Heart right ventricle (tissue), 16 donors: ENCODE data around the gene NAALADL2. TPM values are rescaled to one million over a fixed set of nuclear protein-coding genes. Genes with fewer than 3 reads are reported as not detected.

Source experiments
- ATAC-seq, 8 donors: fragments of 200-7000 bp; cut with Tn5 transposase; one replicate each; pipeline ENCODE4 v1.9.1; 2020; ENCODE audit warnings: mild to moderate bottlenecking in 8 of 8, moderate library complexity in 8 of 8, moderate number of reproducible peaks in 1 of 8
- DNase-seq, 2 donors: peaks; one replicate each; pipeline ENCODE4 v3.0.0-alpha.2; 2020
- H3K27ac ChIP-seq, 10 donors: fragments of 200-600 bp; sonication (generic) in 2 of 10; one replicate each; pipeline versions ENCODE4 v1.5.0 to v1.8.0; 2020 to 2022; ENCODE audit warnings: mild to moderate bottlenecking in 3 of 10
- H3K27me3 ChIP-seq, 7 donors: fragments of 200-600 bp; one replicate each; pipeline ENCODE4 v1.8.0; 2021 to 2022; ENCODE audit warnings: mild to moderate bottlenecking in 2 of 7
- H3K36me3 ChIP-seq, 9 donors: fragments of 200-600 bp; sonication (generic) in 1 of 9; one replicate each; pipeline versions ENCODE4 v1.5.0 to v1.8.0; 2020 to 2022; ENCODE audit warnings: mild to moderate bottlenecking in 2 of 9
- H3K4me1 ChIP-seq, 9 donors: fragments of 200-600 bp; sonication (generic) in 1 of 9; one replicate each; pipeline versions ENCODE4 v1.5.0 to v1.8.0; 2020 to 2022; ENCODE audit warnings: mild to moderate bottlenecking in 4 of 9
- H3K4me3 ChIP-seq, 10 donors: fragments of 200-600 bp; sonication (generic) in 2 of 10; one replicate each; pipeline versions ENCODE4 v1.5.0 to v1.8.0; 2020 to 2022; ENCODE audit warnings: mild to moderate bottlenecking in 7 of 10, moderate library complexity in 2 of 10
- H3K9me3 ChIP-seq, 11 donors: fragments of 200-600 bp in 10 of 11; sonication (generic) in 2 of 11; one replicate each; pipeline versions ENCODE4 v1.5.0 to v1.8.0; 2013 to 2022; ENCODE audit warnings: mild to moderate bottlenecking in 2 of 11, control low read depth in 1 of 11, moderate library complexity in 1 of 11
- CTCF ChIP-seq, 9 donors: fragments of 200-600 bp; sonication (generic) in 2 of 9; IDR thresholded peaks; one replicate each; pipeline versions ENCODE4 v1.5.0 to v1.8.0; 2021 to 2022; ENCODE audit warnings: antibody characterized with exemption in 9 of 9, mild to moderate bottlenecking in 5 of 9, moderate library complexity in 1 of 9
- WGBS, 2 donors: extraction: QIAGEN DNeasy Blood & Tissue Kit; methylation state at CpG; one replicate each; pipeline ENCODE4 v1.1.7; 2013; ENCODE audit warnings: inconsistent platforms in 1 of 2; 5-methylcytosine and 5-hydroxymethylcytosine counted together
- intact Hi-C, 10 donors: fragments of 100-400 bp; cut with DNase I; formaldehyde crosslinking; loops; one replicate each; pipeline versions ENCODE4 v1.11.1 to v1.14.2; 2022
- polyA plus RNA-seq, 2 donors: library from polyadenylated mRNA; stranded (reverse); fragments of 200-250 nt; gene quantifications; one replicate each; pipeline ENCODE4 v1.2.3, GENCODE V29; 2013
- total RNA-seq, 10 donors: library from RNA; stranded (reverse); fragmentation: NEBNext Ultra II Directional in 3 of 10; extraction: Animal tissue kit (Norgen Biotek cat#: 25700) in 3 of 10; gene quantifications; one replicate each; pipeline versions ENCODE4 v1.2.1 to v1.2.4, GENCODE V29; 2021 to 2023
- donor health status: Arrhythmogenic right ventricular cardiomyopathy.
- donor health status: ischemic (EF 13 %, LVEDD 7.1; RV severe dilation, severe dysfunction).
- donor health status: healthy with polysubstance abuse.
- donor health status: DM: no; HTN: yes; CAD: no.
- donor health status: DM: no; HTN: no; CAD: no.
- donor health status: ischemic (EF 25% LVEDD 6.9; RV normal size, moderate dysfunction).
- donor health status: ischemic (EF 25% LVEDD 5.7; RV mildly dilated, moderate dysfunction).
- donor health status: healthy.
- donor health status: DM: yes; HTN: yes; CAD: no.
- donor health status: Ischemic cardiomyopathy.
- donor health status: ischemic (EF 35%, LVEDD 5.7; RV mildly dilated, moderate dysfunction).
- donor health status: nonischemic (EF 11% LVEDD 7.7; RV severe dilation, severe dysfunction).
- donor health status: DM: yes; HTN: yes; CAD: no.
- donor health status: PGD.
- donor health status: ischemic (EF 29% LVEDD 5.4; RV normal size, mild dysfunction).
- donor health status: nonischemic (EF 23%, LVEDD 6.1; RV moderate dilation, normal function).

Gene NAALADL2
- total and polyA plus RNA-seq, 12 donors, result 0.36 to 11.9 (median 5.2) TPM

- Histone ChIP-seq H3K36me3 (no peaks in the 10 kb centered on the region), H3K9me3 (no peaks in the 10 kb centered on the region), H3K4me3 (no peak overlapping the region), H3K27me3 (no peaks in the 10 kb centered on the region), H3K4me1 (no peaks in the 10 kb centered on the region), H3K27ac (no peak overlapping the region)
- WGBS, 2 donors, result 77 to 80% methylated on average over 1 of the region's 1 CpG
- intact Hi-C loops, result no loop called here
- ATAC-seq (no peak), DNase-seq (no peak)
- no peak for TF ChIP-seq CTCF (IDR thresholded peaks at IDR 0.05)
Observed at GRCh38 chr3:175274474-175275218, 415.5 kb downstream of the NAALADL2 start.

GRCh38 chr3:175278680-175279079, 419.5 kb downstream of the NAALADL2 start:
- Histone ChIP-seq H3K9me3 (no peaks in the 10 kb centered on the region), H3K27me3 (no peaks in the 10 kb centered on the region), H3K4me1 (no peaks in the 10 kb centered on the region), H3K36me3 (no peaks in the 10 kb centered on the region), H3K27ac (no peak overlapping the region), H3K4me3 (no peak overlapping the region)
- intact Hi-C loops, result no loop called here
- ATAC-seq (no peak), DNase-seq (no peak)
- TF ChIP-seq CTCF (IDR thresholded peaks at IDR 0.05), result no peak
- 75 to 82% methylated on average over 3 of the region's 3 CpGs for WGBS, 2 donors

- ATAC-seq, result no peak
- 57 to 61% methylated on average over 1 of the region's 1 CpG for WGBS, 2 donors
- no peak for TF ChIP-seq CTCF (IDR thresholded peaks at IDR 0.05)
- Histone ChIP-seq H3K27ac (no peak overlapping the region), H3K27me3 (no peaks in the 10 kb centered on the region), H3K4me1 (no peaks in the 10 kb centered on the region), H3K9me3 (no peaks in the 10 kb centered on the region), H3K4me3 (no peak overlapping the region), H3K36me3 (no peaks in the 10 kb centered on the region)
- no peak for DNase-seq
- intact Hi-C loops, result no loop called here
Observed at GRCh38 chr3:175279457-175279856, 420.3 kb downstream of the NAALADL2 start.

- H3K4me1 ChIP-seq, result no peaks in the 10 kb centered on the region
- no peak for ATAC-seq
- intact Hi-C loops, result no loop called here
- no peaks in the 10 kb centered on the region for H3K36me3 ChIP-seq
- no peaks in the 10 kb centered on the region for H3K27me3 ChIP-seq
- H3K9me3 ChIP-seq, result no peaks in the 10 kb centered on the region
- no peak overlapping the region for H3K27ac ChIP-seq
- no peak overlapping the region for H3K4me3 ChIP-seq
- TF ChIP-seq CTCF (IDR thresholded peaks at IDR 0.05), result no peak
- 77 to 80% methylated on average over 1 of the region's 1 CpG for WGBS, 2 donors
- no peak for DNase-seq
Observed at GRCh38 chr3:175279911-175280310, 420.8 kb downstream of the NAALADL2 start.
